Epidermal melanocyte (primary cell): ENCODE data around the gene ADCYAP1.

Source experiments
- DNase-seq: peaks from one replicate; pipeline ENCODE4 v3.0.0; 2011; ENCODE audit warnings: low spot score; ENCODE audit not compliant: insufficient read length

Gene ADCYAP1

DNA sequence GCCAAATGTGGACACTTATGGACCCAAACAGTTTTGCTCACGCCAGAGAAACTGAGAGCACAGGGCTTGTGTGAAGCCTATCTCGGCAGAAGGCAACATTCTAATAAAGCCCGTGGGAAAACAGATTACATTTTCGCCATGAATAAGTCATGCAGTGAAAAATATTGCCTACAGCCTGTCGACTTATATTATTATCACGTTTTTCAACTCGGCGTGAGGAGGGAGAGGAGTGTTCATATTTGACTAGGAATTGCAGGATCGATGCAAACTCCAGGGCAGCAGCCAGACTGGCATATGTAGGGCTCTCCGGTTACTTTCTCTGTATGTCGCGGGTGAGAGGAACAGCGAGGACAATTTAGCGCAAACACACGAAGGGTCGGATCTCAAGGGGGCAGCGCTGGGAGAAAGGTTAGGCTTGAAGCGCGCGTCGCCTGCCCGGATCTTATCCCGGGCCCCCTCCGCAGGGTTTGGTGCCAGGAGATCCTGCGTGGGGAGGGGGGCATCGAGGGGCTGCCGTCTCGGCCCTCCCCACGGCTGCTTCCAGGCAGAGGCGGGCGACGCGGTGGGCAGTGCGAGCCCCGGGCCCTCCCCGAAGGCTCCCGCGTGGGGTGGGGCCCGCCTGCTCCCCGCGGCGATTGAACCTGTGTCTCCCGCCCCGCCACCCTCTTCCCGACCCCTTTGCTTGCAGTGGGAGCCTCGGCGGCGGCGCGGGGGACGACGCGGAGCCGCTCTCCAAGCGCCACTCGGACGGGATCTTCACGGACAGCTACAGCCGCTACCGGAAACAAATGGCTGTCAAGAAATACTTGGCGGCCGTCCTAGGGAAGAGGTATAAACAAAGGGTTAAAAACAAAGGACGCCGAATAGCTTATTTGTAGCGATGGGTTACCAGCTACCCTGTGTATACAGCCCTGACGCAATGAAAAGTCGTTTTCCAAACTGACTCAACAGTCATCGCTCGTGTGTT, 4.4 kb downstream of the ADCYAP1 start:
- DNase-seq: no peak

DNA sequence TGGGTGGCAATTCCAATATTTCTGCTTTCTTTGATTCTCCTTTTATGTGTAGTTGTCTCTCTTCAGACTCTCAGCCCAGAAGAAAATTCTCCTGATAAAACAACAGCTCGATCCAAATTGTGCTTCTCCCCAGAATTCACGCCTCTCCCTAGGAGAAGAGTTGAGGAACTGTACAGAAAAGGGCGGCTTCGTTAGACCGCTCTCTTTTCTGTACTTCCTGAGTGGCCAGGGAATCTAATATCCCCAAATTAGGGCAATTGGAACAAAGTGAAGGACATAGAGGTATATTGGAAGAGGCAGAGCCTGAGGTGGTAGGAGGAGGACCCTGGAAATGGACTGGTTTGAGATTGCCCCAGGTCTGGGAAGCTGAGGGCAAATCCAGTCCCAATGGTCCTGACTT, 5.6 kb downstream of the ADCYAP1 start:
- no peak for DNase-seq

DNA sequence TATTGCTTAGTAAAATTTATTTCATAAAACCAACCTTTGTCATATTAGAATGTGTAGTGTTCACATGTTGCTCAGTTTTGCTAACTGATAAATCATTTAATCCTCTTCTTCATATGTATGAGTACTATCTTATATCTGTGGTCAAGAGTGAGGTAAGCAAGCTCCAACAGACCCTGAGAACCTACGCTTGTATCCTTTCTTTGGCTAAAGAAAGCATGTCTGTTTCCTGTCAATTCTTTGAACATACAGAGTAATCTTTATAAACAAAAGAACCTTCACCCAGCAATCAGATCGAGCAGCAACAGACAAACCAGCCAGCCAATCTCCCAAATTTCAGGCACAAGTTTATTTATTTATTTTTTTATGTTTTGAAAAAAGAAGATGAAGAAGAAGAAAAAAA, 6.4 kb downstream of the ADCYAP1 start:
- no peak for DNase-seq

- DNase-seq: no peak
Observed at GRCh38 chr18:911486-911885, 6.8 kb downstream of the ADCYAP1 start.

- no peak for DNase-seq
Observed at GRCh38 chr18:916562-916961, 11.9 kb downstream of the ADCYAP1 start.

DNA sequence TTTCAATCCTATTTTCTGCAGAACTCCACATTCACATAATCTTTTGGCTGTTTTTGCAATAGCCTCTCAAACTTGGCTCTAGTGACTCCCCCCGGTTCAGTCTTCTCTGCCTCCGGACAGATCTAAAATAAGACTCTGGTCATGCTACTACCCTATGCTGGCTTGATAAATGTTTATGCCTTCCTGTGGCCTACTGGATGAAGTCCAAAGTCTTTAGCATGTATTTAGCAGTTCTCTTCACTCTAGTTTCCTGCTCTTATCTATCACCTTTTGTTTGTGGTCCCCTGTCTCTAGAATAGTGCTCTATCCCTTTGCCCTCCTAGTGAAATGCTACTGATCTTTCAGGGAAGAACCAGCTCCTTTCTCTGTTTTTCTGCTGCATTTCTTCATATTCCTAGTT, 14.4 kb downstream of the ADCYAP1 start:
- DNase-seq: no peak

- DNase-seq: no peak
Observed at GRCh38 chr18:923144-923866, 18.6 kb downstream of the ADCYAP1 start.

DNA sequence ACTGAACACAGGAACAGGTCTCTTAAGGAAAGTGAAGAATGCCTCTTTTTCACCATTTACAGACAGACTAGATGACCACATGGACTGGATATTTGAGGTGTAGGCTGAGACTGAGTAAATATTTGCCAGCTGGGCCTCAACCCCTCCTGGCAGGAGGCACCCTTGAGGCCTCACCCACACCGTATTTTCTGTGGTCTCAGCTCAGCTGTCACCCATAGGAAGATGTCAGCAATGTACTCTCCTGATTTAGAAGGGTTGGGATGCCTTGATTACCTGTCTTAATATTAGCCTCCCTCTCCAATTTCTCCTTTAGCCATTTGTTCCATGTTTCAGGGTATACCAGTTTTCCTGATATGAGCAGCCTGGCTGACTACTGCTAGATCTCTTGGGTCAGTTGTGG, 20.3 kb downstream of the ADCYAP1 start:
- no peak for DNase-seq

DNA sequence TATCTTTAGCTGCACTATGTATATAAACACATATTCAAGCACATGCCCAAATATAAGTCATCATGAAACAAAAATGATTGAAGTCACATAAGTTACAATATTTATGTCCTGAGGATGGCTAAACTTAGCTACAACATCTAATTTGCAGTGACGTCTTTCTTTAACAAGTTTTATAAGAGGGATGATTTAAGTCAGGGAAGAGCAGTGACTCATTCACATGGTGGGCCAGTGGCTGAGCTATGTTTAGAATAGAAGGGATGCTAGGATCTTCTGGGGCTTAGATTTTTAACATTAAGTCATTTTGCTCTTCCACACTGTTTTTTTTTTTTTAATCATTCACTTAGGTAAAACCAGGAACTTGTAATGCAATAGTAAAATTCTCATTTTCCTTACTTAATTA, 22.3 kb downstream of the ADCYAP1 start:
- no peak for DNase-seq

DNA sequence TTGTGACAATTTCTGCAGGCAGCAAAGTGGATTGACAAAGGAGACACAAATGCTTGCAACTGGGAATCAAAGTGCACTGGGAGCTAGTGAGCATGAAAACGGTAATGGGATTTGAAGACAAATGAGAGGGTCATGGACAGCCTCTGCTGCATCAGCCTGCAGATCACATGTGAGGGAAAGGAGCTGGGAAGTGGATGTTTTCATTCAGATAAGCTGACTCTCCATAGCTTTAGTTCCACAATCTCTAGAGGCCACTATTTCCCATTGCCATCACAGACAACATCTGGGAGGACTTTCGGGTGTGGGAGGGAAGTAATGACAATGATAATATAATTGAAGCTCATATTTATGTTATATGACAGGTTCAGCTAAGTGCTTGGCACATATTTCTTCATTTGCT, 28.4 kb downstream of the ADCYAP1 start:
- DNase-seq: no peak

DNA sequence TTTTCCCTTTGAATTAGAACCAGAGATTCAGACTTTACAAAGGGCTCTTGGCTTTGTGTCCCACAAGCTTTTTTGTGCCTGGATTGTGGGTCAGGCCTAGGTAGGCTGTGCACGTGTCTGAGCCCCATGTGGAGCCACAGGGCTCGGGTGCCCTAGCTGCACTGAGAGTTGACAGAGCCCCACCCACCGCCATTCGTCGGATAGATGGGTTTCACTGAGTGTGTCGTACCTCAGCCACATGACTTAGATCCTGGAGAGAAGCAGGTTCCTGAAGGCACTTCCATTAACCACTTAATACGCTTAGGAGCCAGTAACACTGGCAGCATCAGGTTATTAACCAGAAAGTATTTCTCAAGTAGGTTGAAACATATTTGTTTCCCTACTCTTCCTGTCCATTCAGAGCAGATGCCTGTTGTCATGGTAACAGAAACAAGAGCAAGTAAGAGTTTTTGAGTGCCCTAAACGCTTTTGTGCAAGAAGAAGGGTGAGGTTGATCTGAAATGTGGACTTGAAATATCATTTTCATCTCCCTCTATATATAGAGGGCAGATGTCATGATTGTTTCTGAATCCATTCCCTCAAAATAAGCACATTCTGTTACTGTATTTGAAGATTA, 30.0 kb downstream of the ADCYAP1 start:
- no peak for DNase-seq

DNA sequence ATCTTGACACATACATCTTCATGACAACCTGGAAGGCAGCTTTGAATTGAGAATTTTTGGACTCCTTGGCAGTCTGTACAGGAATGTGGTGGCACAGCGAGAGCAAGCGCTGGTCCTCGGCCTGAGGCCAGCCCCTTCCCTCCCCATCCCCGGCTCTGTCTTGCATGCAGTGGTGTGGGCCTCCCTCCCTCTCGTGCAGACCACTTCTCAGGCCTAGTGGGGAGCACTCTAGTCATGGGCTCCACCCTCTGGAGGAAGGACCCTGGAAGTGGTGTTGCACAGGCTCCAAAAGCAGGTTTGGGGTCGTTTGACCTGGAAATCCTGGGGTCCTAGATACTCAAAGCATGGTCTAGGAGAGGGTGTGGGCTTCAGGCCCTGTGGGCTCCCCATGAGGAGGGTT, 32.3 kb downstream of the ADCYAP1 start:
- no peak for DNase-seq

- no peak for DNase-seq
Observed at GRCh38 chr18:939166-939565, 34.5 kb downstream of the ADCYAP1 start.

- DNase-seq: no peak
Observed at GRCh38 chr18:939958-940357, 35.3 kb downstream of the ADCYAP1 start.

GRCh38 chr18:941331-941730, 36.7 kb downstream of the ADCYAP1 start:
- no peak for DNase-seq

DNA sequence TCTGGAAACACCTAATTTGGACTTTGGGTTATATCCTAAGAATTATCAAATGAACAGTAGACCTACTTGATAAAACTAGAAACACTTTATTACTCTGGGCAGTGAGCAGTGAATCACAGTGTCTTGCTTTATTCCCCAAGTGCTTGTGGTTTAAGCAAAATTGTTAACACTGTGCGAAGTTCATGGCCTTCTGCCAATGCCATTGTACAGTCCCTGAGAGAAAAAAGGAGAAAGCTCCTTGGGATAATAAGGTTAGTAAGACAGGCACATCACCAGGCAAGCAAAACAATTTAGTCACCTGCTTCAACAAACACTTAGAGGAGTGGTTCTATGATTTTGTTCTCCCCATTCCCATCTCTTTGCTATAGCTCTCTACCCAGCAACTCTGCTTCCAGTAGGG, 39.8 kb downstream of the ADCYAP1 start:
- no peak for DNase-seq

GRCh38 chr18:949724-950631, 45.3 kb downstream of the ADCYAP1 start:
- no peak for DNase-seq

- DNase-seq: no peak
Observed at GRCh38 chr18:950882-951495, 46.3 kb downstream of the ADCYAP1 start.

DNA sequence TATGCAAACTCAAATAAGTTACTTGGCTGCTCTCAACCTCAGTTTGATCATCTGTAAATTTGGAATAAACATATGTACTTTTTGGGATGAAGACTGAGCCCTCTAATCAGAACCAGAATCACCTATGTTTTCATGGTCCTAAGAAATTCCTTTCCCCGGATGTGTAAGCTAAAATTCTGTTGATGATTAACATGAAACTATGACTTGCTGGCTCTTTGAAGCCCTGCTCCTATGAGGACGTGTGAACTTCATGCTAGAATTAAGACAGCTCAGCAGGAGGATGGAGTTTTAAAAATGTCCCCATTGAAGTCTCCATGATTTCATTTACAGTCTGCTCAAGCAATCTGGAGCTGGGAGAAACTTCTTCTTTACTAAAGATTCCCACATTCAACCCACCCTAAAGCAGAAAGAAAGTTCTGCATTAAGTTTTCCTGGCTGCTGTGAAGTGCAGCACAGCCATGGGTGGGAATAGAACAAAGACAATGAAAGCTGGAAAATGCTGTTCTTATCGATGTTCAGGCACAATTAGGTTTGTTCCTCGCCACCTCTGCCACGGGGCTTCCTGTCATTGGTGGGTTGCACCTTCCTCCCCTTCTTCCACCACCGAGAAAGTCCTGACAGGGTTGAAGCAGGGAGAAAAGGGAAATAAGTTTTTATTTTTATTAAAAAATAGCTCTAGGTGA, 50.9 kb downstream of the ADCYAP1 start:
- no peak for DNase-seq

DNA sequence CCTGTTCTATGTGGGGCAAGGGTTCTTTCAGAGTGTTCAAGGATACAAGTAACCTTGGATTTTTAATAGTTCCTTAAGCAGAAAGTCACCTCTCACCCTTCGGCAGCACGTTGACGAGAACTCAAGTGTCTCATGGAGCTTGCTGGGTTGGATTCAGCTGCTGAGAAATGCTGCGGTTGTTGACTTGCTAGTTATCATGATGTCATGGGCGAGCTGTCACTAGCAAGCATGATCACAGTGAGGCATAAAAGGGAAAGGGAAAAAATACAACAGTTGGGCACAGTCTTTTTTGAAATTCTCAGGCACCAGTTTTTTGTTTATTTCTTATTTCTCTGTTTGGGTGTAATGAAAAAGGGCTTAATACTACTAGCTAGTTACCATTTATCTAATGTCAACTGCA, 53.2 kb downstream of the ADCYAP1 start:
- no peak for DNase-seq
